Esophagus muscularis mucosa (tissue), 4 donors: ENCODE results near the gene PTGER1. TPM values are rescaled to one million over a fixed set of nuclear protein-coding genes. Genes with fewer than 3 reads are reported as not detected.

Experiments used
- DNase-seq: peaks from one replicate; pipeline ENCODE4 v3.0.0-alpha.2; 2017; ENCODE audit errors: extremely low spot score
- H3K27ac ChIP-seq, 4 donors: fragments of 200-600 bp; sonication (generic); replicated peaks in 1 of 4; 1 replicate in 3 of 4; 2 replicates in 1 of 4; pipeline ENCODE4 v1.5.1; 2016 to 2019; ENCODE audit warnings: mild to moderate bottlenecking in 1 of 4
- H3K27me3 ChIP-seq, 4 donors: fragments of 200-600 bp; sonication (generic); one replicate each; pipeline versions ENCODE4 v1.5.1 to v1.6.0; 2016 to 2019
- H3K36me3 ChIP-seq, 4 donors: fragments of 200-600 bp; sonication (generic); one replicate each; pipeline ENCODE4 v1.5.1; 2016 to 2019
- H3K4me1 ChIP-seq, 4 donors: fragments of 200-600 bp; sonication (generic); one replicate each; pipeline ENCODE4 v1.5.1; 2016 to 2019
- H3K4me3 ChIP-seq, 4 donors: fragments of 200-600 bp; sonication (generic); 1 replicate in 2 of 4; 2 replicates in 2 of 4; pipeline ENCODE4 v1.5.1; 2016 to 2019; ENCODE audit warnings: mild to moderate bottlenecking in 4 of 4, moderate library complexity in 1 of 4
- H3K9me3 ChIP-seq, 4 donors: fragments of 200-600 bp; sonication (generic); 1 replicate in 3 of 4; 2 replicates in 1 of 4; pipeline ENCODE4 v1.5.1; 2016 to 2019
- EP300 ChIP-seq: sonication (generic); formaldehyde crosslinking; IDR thresholded peaks from one replicate; pipeline ENCODE4 v1.6.1; 2017; ENCODE audit warnings: antibody characterized with exemption
- POLR2A ChIP-seq: fragments of 450-650 bp; IDR thresholded peaks from one replicate; pipeline ENCODE4 v1.6.1; 2017; ENCODE audit warnings: antibody characterized with exemption, moderate library complexity, mild to moderate bottlenecking, low read depth
- POLR2AphosphoS5 ChIP-seq, 2 donors: sonication (generic); formaldehyde crosslinking; IDR thresholded peaks; one replicate each; pipeline ENCODE4 v1.6.1; 2017; ENCODE audit warnings: antibody characterized with exemption in 2 of 2
- WGBS: methylation state at CpG from one replicate; pipeline ENCODE4 v1.1.5; 2018; 5-methylcytosine and 5-hydroxymethylcytosine counted together
- intact Hi-C: fragments of 100-400 bp; cut with DNase I; formaldehyde crosslinking; loops from one replicate; pipeline ENCODE4 v1.15.1; 2023
- total RNA-seq, 4 donors: library from RNA; depleted of rRNA; stranded (reverse); fragments of >200 nt; gene quantifications; one replicate each; pipeline versions ENCODE4 v1.1.0 to v1.2.1, GENCODE V29; 2016
- TF ChIP-seq, protein P1 (sequence below), 3 experiments: fragments of 200-600 bp in 2 of 3; fragments of 450-650 bp in 1 of 3; sonication (generic) in 2 of 3; IDR thresholded peaks; one replicate each; pipeline ENCODE4 v1.5.1; 2017 to 2019; ENCODE audit warnings: antibody characterized with exemption in 3 of 3, mild to moderate bottlenecking in 2 of 3, moderate library complexity in 1 of 3

The PTGER1 gene
- total RNA-seq, 4 donors from 2014 or later, result 0.80 to 1.8 (median 1.3) TPM; not detected in 1

DNA sequence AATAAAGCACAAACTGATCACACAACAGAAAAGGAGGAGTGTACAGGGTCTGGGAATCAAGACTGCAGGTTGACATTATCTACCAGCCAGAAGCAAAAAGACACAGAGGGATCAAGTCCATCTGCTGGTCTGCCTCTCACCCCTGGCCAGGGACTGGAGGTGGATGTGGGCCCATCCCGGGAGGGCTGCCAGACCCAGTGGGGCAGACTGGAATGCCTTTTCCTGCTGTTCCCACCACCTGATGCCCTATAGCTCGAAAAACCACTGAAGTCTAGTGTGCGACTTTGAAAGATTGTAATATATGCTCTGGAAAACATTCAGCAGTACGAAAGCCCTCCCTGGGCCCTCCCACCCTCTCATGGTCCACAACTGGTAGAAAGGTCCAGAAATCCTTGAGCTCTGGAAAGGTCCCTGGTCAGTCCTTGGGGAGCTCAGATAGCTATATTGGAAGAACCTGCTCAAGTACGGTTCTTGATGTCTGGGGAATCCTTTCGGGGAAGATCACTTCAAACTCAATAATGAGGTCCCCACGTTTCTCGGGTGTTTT is 40.4 kb upstream of the PTGER1 start:
- no peak for DNase-seq
- 66% methylated on average over 6 of the region's 8 CpGs for WGBS
- Histone ChIP-seq H3K4me1 (peaks cover 39 to 60% (median 58%) of the 10 kb centered on the region in 4 donors), H3K9me3 (no peaks in the 10 kb centered on the region), H3K4me3 (peak overlapping the region; percentile 80 to 100 (median 98)), H3K27ac (peak overlapping the region; percentile 14 to 100 (median 100)), H3K27me3 (peaks cover 0 to 3% (median 0%) of the 10 kb centered on the region in 4 donors), H3K36me3 (peaks cover 28 to 42% (median 33%) of the 10 kb centered on the region in 4 donors)
- intact Hi-C loops, result no loop called here
- TF ChIP-seq EP300 (no peak), POLR2AphosphoS5 (IDR thresholded peaks at IDR 0.05) (no peak), POLR2A (no peak)
- TF ChIP-seq, protein P1, sequence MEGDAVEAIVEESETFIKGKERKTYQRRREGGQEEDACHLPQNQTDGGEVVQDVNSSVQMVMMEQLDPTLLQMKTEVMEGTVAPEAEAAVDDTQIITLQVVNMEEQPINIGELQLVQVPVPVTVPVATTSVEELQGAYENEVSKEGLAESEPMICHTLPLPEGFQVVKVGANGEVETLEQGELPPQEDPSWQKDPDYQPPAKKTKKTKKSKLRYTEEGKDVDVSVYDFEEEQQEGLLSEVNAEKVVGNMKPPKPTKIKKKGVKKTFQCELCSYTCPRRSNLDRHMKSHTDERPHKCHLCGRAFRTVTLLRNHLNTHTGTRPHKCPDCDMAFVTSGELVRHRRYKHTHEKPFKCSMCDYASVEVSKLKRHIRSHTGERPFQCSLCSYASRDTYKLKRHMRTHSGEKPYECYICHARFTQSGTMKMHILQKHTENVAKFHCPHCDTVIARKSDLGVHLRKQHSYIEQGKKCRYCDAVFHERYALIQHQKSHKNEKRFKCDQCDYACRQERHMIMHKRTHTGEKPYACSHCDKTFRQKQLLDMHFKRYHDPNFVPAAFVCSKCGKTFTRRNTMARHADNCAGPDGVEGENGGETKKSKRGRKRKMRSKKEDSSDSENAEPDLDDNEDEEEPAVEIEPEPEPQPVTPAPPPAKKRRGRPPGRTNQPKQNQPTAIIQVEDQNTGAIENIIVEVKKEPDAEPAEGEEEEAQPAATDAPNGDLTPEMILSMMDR (IDR thresholded peaks at IDR 0.05), result no peak

DNA sequence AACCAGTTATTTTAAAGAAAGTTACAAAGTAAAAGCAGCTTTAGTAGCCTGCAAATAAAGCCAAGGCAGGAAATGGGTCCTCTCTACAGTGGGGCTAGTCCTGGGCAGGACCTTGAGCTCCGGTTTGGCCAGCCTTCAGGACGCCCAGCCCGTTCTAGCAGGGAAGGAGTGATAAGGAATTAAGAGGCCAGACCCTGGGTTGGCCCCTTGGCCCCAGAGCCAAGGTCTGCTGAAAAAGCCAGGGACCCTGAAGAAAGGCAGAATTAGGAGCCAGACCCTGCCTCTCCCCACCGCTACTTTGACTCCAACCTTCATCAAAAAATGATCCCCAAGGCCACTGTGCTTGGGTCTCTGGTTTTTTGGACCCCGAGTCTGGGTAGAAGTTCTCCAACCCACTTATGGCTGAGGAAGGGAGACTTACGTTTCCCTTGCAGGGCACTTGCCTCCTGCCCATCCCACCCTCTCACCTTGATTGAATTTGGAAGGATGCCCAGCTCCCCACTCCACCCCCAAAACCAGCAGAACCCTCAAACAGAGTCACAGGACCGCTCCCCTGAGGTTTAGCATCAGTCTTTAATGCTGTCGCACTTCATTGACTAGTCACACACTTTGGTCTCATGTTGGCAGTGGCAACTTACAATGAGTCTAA is 39.2 kb upstream of the PTGER1 start:
- intact Hi-C loops, result no loop called here
- H3K4me1 ChIP-seq, result peaks cover 43 to 64% (median 64%) of the 10 kb centered on the region in 4 donors
- H3K36me3 ChIP-seq, result peaks cover 28 to 42% (median 33%) of the 10 kb centered on the region in 4 donors
- no peaks in the 10 kb centered on the region for H3K9me3 ChIP-seq
- H3K27me3 ChIP-seq, result peaks cover 0 to 2% (median 0%) of the 10 kb centered on the region in 4 donors
- 88% methylated on average over 8 of the region's 8 CpGs for WGBS
- DNase-seq, result no peak
- TF ChIP-seq POLR2A (no peak), POLR2AphosphoS5 (IDR thresholded peaks at IDR 0.05) (no peak), EP300 (no peak)
- TF ChIP-seq, protein P1 (IDR thresholded peaks at IDR 0.05), result no peak
- H3K4me3 ChIP-seq, result no peak overlapping the region
- peak overlapping the region in 2 of 4 donors; percentile 25 to 39 for H3K27ac ChIP-seq

DNA sequence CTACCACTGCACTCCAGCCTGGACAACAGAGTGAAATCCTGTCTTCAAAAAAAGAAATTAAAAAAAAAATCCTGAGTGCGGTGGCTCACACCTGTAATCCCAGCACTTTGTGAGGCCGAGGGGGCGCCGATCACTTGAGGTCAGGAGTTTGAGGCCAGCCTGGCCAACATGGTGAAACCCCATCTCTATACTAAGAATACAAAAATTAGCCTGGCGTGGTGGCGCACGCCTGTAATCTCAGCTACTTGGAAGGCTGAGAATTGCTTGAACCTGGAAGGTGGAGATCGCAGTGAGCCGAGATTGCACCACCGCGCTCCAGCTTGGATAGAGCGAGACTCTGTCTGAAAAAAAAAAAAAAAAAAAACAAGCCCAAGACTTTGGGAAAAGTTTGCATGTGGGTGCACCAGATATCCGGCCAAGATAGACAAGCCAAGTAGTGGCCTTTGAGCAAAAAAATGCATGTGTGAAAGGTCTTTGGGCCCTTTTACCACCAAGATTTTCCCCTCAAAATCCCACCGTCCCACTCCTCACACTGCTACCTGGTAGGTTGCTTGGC is 37.3 kb upstream of the PTGER1 start:
- no peak overlapping the region for H3K4me3 ChIP-seq
- 94% methylated on average over 14 of the region's 14 CpGs for WGBS
- intact Hi-C loops, result no loop called here
- H3K4me1 ChIP-seq, result peaks cover 38 to 62% (median 56%) of the 10 kb centered on the region in 4 donors
- no peaks in the 10 kb centered on the region for H3K27me3 ChIP-seq
- TF ChIP-seq, protein P1 (IDR thresholded peaks at IDR 0.05), result no peak
- TF ChIP-seq POLR2AphosphoS5 (IDR thresholded peaks at IDR 0.05) (no peak), POLR2A (no peak), EP300 (no peak)
- no peak for DNase-seq
- peak overlapping the region in 1 of 4 donors; percentile 3 for H3K27ac ChIP-seq
- peaks cover 28 to 42% (median 33%) of the 10 kb centered on the region in 4 donors for H3K36me3 ChIP-seq
- H3K9me3 ChIP-seq, result no peaks in the 10 kb centered on the region

DNA sequence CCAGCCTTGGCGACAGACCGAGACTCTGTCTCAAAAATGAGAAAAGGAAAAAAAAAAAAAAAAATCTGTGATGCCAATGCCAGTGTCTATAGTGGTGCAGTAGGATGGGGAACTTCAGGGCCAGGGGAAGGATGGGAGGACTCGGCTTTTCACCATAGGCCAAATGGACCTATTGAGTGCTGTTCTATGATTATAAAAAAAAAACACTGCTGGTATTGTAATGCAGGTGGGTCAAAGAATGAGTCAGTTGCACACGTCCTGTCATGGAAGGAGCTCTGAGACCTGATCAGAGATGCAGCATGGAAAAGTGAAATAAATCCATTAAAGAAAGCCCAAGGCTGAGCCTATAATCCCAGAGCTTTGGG is 36.1 kb upstream of the PTGER1 start:
- no peaks in the 10 kb centered on the region for H3K27me3 ChIP-seq
- intact Hi-C loops, result no loop called here
- no peak for TF ChIP-seq POLR2A
- TF ChIP-seq, protein P1 (IDR thresholded peaks at IDR 0.05), result no peak
- TF ChIP-seq EP300, result no peak
- TF ChIP-seq POLR2AphosphoS5 (IDR thresholded peaks at IDR 0.05), result no peak
- H3K4me1 ChIP-seq, result peaks cover 31 to 50% (median 46%) of the 10 kb centered on the region in 4 donors
- WGBS, result 88% methylated on average over 4 of the region's 4 CpGs
- peaks cover 22 to 34% (median 29%) of the 10 kb centered on the region in 4 donors for H3K36me3 ChIP-seq
- DNase-seq, result no peak
- no peak overlapping the region for H3K4me3 ChIP-seq
- H3K27ac ChIP-seq, result peak overlapping the region; percentile 73 to 81 (median 74)
- H3K9me3 ChIP-seq, result no peaks in the 10 kb centered on the region
